Measurements from ENCODE around the gene RAB34. TPM values are rescaled to one million over a fixed set of nuclear protein-coding genes. Genes with fewer than 3 reads are reported as not detected.
A peak's percentile ranks its signal among the peaks of the same experiment; 100 is the strongest.

Gene RAB34
- total RNA-seq (2014; rRNA removed; shearing (Covaris generic)): 176 and 202 TPM in 2 replicates

- DNase-seq (ENCODE audit: low read depth): peak; percentile 85
These were observed at the start of gene RAB34 for GRCh38 chr17:28717578-28718332. TSS of gene RAB34 (minus strand) at chr17:28717868. CDS start at chr17:28717266, 602 bp downstream.

- DNase-seq (ENCODE audit: low read depth): no peak
These were observed 47.4 kb upstream of the RAB34 start for GRCh38 chr17:28765038-28765437.

GRCh38 chr17:28763804-28764266 is 46.2 kb upstream of the RAB34 start:
- DNase-seq (ENCODE audit: low read depth): peak; percentile 69

- DNase-seq (ENCODE audit: low read depth): no peak
These were observed 45.6 kb upstream of the RAB34 start for GRCh38 chr17:28763137-28763799.

GRCh38 chr17:28760601-28761562 is 43.2 kb upstream of the RAB34 start:
- DNase-seq (ENCODE audit: low read depth): peak; percentile 43

- DNase-seq (ENCODE audit: low read depth): no peak
These were observed 41.7 kb upstream of the RAB34 start for GRCh38 chr17:28759256-28759865.

GRCh38 chr17:28758411-28759121 is 40.9 kb upstream of the RAB34 start:
- DNase-seq (ENCODE audit: low read depth): no peak

- no peak for DNase-seq (ENCODE audit: low read depth)
These were observed 38.6 kb upstream of the RAB34 start for GRCh38 chr17:28756049-28756804.

GRCh38 chr17:28755486-28755885 is 37.8 kb upstream of the RAB34 start:
- peak; percentile 33 for DNase-seq (ENCODE audit: low read depth)

- DNase-seq (ENCODE audit: low read depth): no peak
These were observed 34.1 kb upstream of the RAB34 start for GRCh38 chr17:28751600-28752366.

GRCh38 chr17:28750178-28751047 is 32.7 kb upstream of the RAB34 start:
- DNase-seq (ENCODE audit: low read depth): peak; percentile 80

GRCh38 chr17:28749516-28750177 is 32.0 kb upstream of the RAB34 start:
- no peak for DNase-seq (ENCODE audit: low read depth)

- no peak for DNase-seq (ENCODE audit: low read depth)
These were observed 31.3 kb upstream of the RAB34 start for GRCh38 chr17:28748852-28749515.

- DNase-seq (ENCODE audit: low read depth): no peak
These were observed 30.4 kb upstream of the RAB34 start for GRCh38 chr17:28747801-28748750.

- no peak for DNase-seq (ENCODE audit: low read depth)
These were observed 29.5 kb upstream of the RAB34 start for GRCh38 chr17:28747051-28747691.
